GM21529 (cell line): ENCODE results near the gene GPS2.

Source experiments
- ATAC-seq: cut with Tn5 transposase; IDR thresholded peaks from one replicate; pipeline ENCODE4 v1.9.1; 2021; ENCODE audit not compliant: unreplicated experiment

Gene GPS2

GRCh38 chr17:7293816-7294613 lies 21.1 kb downstream of the GPS2 start:
- no peak for ATAC-seq

GRCh38 chr17:7293159-7293558 lies 22.0 kb downstream of the GPS2 start:
- no peak for ATAC-seq

GRCh38 chr17:7292729-7293128 lies 22.4 kb downstream of the GPS2 start:
- no peak for ATAC-seq

- no peak for ATAC-seq
These were observed 23.0 kb downstream of the GPS2 start for GRCh38 chr17:7292194-7292593.

GRCh38 chr17:7290685-7291084 lies 24.5 kb downstream of the GPS2 start:
- ATAC-seq, result no peak

GRCh38 chr17:7290166-7290565 lies 25.0 kb downstream of the GPS2 start:
- ATAC-seq, result no peak

GRCh38 chr17:7289256-7290032 lies 25.7 kb downstream of the GPS2 start:
- no peak for ATAC-seq

- no peak for ATAC-seq
These were observed 29.5 kb downstream of the GPS2 start for GRCh38 chr17:7285679-7286078.

GRCh38 chr17:7284911-7285310 lies 30.2 kb downstream of the GPS2 start:
- no peak for ATAC-seq

GRCh38 chr17:7283471-7284216 lies 31.5 kb downstream of the GPS2 start:
- ATAC-seq, result no peak

GRCh38 chr17:7282752-7283321 lies 32.3 kb downstream of the GPS2 start:
- no peak for ATAC-seq

GRCh38 chr17:7281953-7282751 lies 33.0 kb downstream of the GPS2 start:
- no peak for ATAC-seq

GRCh38 chr17:7281074-7281952 lies 33.8 kb downstream of the GPS2 start, which contains the start of gene SLC2A4:
SLC2A4 (plus strand) TSS chr17:7281718; CDS start chr17:7281935, 217 bp downstream.
- ATAC-seq, result peak; percentile 80

GRCh38 chr17:7280519-7281073 lies 34.6 kb downstream of the GPS2 start:
- no peak for ATAC-seq

- ATAC-seq, result no peak
These were observed 35.7 kb downstream of the GPS2 start for GRCh38 chr17:7279448-7279847.

- no peak for ATAC-seq
These were observed 48.4 kb downstream of the GPS2 start for GRCh38 chr17:7266784-7267183.

- ATAC-seq, result no peak
These were observed 51.4 kb downstream of the GPS2 start for GRCh38 chr17:7263801-7264078.

- no peak for ATAC-seq
These were observed 52.0 kb downstream of the GPS2 start for GRCh38 chr17:7262935-7263800.
